GM23338 (cell line): ENCODE data around the gene RHOBTB3. TPM values are rescaled to one million over a fixed set of nuclear protein-coding genes. Genes with fewer than 3 reads are reported as not detected.
A peak's percentile ranks its signal among the peaks of the same experiment; 100 is the strongest.

ENCODE experiments used
- ATAC-seq: fragments of 200-7000 bp; cut with Tn5 transposase; 3 replicates; pipeline ENCODE4 v1.9.1; 2020
- DNase-seq: peaks from one replicate; pipeline ENCODE4 v3.0.0-alpha.2; 2015; ENCODE audit warnings: low spot score
- H2AFZ ChIP-seq: fragments of 200-600 bp; sonication (generic); 2 replicates; pipeline ENCODE4 v1.8.0; 2016; ENCODE audit warnings: antibody characterized with exemption, mild to moderate bottlenecking, moderate library complexity
- H3F3A ChIP-seq: fragments of 200-600 bp; sonication (generic); replicated peaks from 2 replicates; pipeline ENCODE4 v1.8.0; 2017; ENCODE audit warnings: antibody characterized with exemption, mixed run types, low read depth
- H3K27ac ChIP-seq: fragments of 200-600 bp; sonication (generic); 2 replicates; pipeline ENCODE4 v1.6.1; 2016; ENCODE audit warnings: low read depth
- H3K27me3 ChIP-seq: fragments of 200-600 bp; sonication (generic); 2 replicates; pipeline ENCODE4 v1.8.0; 2016; ENCODE audit warnings: mild to moderate bottlenecking, mixed run types, moderate library complexity; ENCODE audit not compliant: insufficient read depth
- H3K36me3 ChIP-seq: fragments of 200-600 bp; sonication (generic); 2 replicates; pipeline ENCODE4 v1.8.0; 2016; ENCODE audit warnings: mild to moderate bottlenecking; ENCODE audit not compliant: insufficient read depth
- H3K4me1 ChIP-seq: fragments of 200-600 bp; sonication (generic); 2 replicates; pipeline ENCODE4 v1.8.0; 2016; ENCODE audit warnings: mild to moderate bottlenecking, moderate library complexity; ENCODE audit not compliant: insufficient read depth
- H3K4me2 ChIP-seq: fragments of 200-600 bp; sonication (generic); 2 replicates; pipeline ENCODE4 v1.7.1; 2017; ENCODE audit warnings: mixed run types
- H3K4me3 ChIP-seq: fragments of 200-600 bp; sonication (generic); 2 replicates; pipeline ENCODE4 v1.6.1; 2016; ENCODE audit warnings: mixed run types
- H3K79me2 ChIP-seq: fragments of 200-600 bp; sonication (generic); replicated peaks from 2 replicates; pipeline ENCODE4 v1.8.0; 2017; ENCODE audit warnings: mild to moderate bottlenecking; ENCODE audit not compliant: insufficient read depth
- H3K9me2 ChIP-seq: fragments of 200-600 bp; sonication (generic); 2 replicates; pipeline ENCODE4 v1.8.0; 2017; ENCODE audit not compliant: insufficient read depth
- H4K20me1 ChIP-seq: fragments of 200-600 bp; sonication (generic); replicated peaks from 2 replicates; pipeline ENCODE4 v1.8.0; 2017; ENCODE audit warnings: mild to moderate bottlenecking; ENCODE audit not compliant: insufficient read depth
- H3K27ac Mint-ChIP-seq: 2 replicates; pipeline ENCODE4 v1.8.0; 2020; ENCODE audit warnings: inconsistent platforms, mild to moderate bottlenecking, moderate library complexity, mixed read lengths
- H3K27me3 Mint-ChIP-seq: 3 replicates; pipeline ENCODE4 v1.8.0; 2022; ENCODE audit warnings: low read depth, mild to moderate bottlenecking, moderate library complexity, mixed read lengths, inconsistent platforms; ENCODE audit not compliant: insufficient read depth, poor library complexity
- H3K36me3 Mint-ChIP-seq: 3 replicates; pipeline ENCODE4 v1.8.0; 2021; ENCODE audit warnings: low read depth, mild to moderate bottlenecking, inconsistent platforms, moderate library complexity, mixed read lengths
- H3K4me1 Mint-ChIP-seq: 3 replicates; pipeline ENCODE4 v1.8.0; 2020; ENCODE audit warnings: mild to moderate bottlenecking, inconsistent platforms, mixed read lengths
- H3K4me3 Mint-ChIP-seq: 3 replicates; pipeline ENCODE4 v1.8.0; 2021; ENCODE audit warnings: moderate library complexity, mild to moderate bottlenecking, inconsistent platforms, mixed read lengths
- H3K9me3 Mint-ChIP-seq: 3 replicates; pipeline ENCODE4 v1.8.0; 2020; ENCODE audit warnings: moderate library complexity, mild to moderate bottlenecking, inconsistent platforms, mixed read lengths
- EZH2 ChIP-seq: fragments of 200-600 bp; sonication (generic); IDR thresholded peaks from one replicate; pipeline ENCODE4 v1.8.0; 2017; ENCODE audit warnings: antibody characterized with exemption, mild to moderate bottlenecking, low read depth; ENCODE audit not compliant: unreplicated experiment
- EZH2phosphoT487 ChIP-seq: fragments of 200-600 bp; sonication (generic); IDR thresholded peaks from one replicate; pipeline ENCODE4 v1.8.1; 2018; ENCODE audit warnings: antibody characterized with exemption; ENCODE audit not compliant: unreplicated experiment
- JUNB ChIP-seq: IDR thresholded peaks from one replicate; pipeline ENCODE4 v1.6.1; 2016; ENCODE audit warnings: antibody characterized with exemption; ENCODE audit not compliant: unreplicated experiment
- NANOG ChIP-seq: IDR thresholded peaks from 2 replicates; pipeline ENCODE4 v1.6.1; 2016; ENCODE audit warnings: antibody characterized with exemption, borderline replicate concordance
- POLR2AphosphoS5 ChIP-seq: IDR thresholded peaks from 2 replicates; pipeline ENCODE4 v1.6.1; 2016; ENCODE audit warnings: antibody characterized with exemption, low read depth
- polyA plus RNA-seq: library from polyadenylated mRNA; unstranded; fragments of >200 nt; fragmentation: Nextera tagmentation; extraction: Ambion mirVana; gene quantifications from 2 replicates; pipeline ENCODE4 v1.2.1, GENCODE V29; 2016
- total RNA-seq: library from RNA; depleted of rRNA; stranded (reverse); fragments of >200 nt; shearing (Covaris generic); gene quantifications from 2 replicates; pipeline ENCODE4 v1.2.3, GENCODE V29; 2014
- TF ChIP-seq, protein P1 (sequence below): fragments of 250-450 bp; sonication (Bioruptor Pico); IDR thresholded peaks from 2 replicates; pipeline ENCODE4 v1.5.0; 2020; ENCODE audit warnings: mild to moderate bottlenecking, moderate library complexity
- TF ChIP-seq, protein P2 (sequence below): IDR thresholded peaks from one replicate; pipeline ENCODE4 v1.6.1; 2018; ENCODE audit warnings: antibody characterized with exemption; ENCODE audit not compliant: unreplicated experiment
- TF ChIP-seq, protein P3 (sequence below), 2 experiments: fragments of 200-600 bp in 1 of 2; sonication (generic) in 1 of 2; conservative IDR thresholded peaks; 2 replicates each; pipeline versions ENCODE4 v1.5.1 to v1.6.1; 2016 to 2017; ENCODE audit warnings: antibody characterized with exemption in 2 of 2, low read depth in 2 of 2, mild to moderate bottlenecking in 2 of 2, moderate library complexity in 1 of 2

RHOBTB3 gene
- total and polyA plus RNA-seq, 2 experiments from 2014 or later: 10.0 to 13.4 TPM

DNA sequence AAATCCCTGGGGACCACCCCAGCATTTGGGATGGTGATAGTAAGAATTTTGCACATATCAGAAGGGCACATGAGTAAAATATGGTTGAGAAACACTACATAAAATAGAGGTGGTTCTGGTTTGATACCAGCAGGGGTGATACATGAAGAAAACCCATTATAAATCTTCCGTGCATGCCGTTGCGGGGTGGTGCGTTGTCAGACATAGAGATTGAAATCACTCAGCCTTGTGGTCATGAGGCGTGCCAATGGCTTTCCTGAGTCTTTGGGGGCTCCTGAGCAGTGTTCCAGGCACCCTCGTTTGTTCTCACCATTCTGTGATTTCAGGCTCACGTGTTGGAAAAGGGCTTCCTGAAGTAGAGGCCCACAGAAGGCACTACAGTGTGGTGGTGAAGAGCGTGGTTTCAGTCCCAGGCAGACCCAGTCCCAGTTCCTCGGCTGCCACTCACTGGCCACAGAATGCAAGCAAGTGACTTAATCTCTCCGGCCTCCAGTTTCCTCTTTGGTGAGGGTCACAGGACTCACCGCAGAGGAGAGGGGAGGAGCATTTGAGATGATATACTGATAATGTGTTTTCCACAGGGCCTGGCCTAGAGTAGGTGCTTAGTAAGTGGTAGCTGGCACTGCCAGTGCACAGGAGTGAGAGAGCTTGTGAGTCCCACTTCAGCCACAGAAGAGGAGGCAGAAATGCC lies 111.9 kb downstream of the RHOBTB3 start:
- TF ChIP-seq, protein P1, sequence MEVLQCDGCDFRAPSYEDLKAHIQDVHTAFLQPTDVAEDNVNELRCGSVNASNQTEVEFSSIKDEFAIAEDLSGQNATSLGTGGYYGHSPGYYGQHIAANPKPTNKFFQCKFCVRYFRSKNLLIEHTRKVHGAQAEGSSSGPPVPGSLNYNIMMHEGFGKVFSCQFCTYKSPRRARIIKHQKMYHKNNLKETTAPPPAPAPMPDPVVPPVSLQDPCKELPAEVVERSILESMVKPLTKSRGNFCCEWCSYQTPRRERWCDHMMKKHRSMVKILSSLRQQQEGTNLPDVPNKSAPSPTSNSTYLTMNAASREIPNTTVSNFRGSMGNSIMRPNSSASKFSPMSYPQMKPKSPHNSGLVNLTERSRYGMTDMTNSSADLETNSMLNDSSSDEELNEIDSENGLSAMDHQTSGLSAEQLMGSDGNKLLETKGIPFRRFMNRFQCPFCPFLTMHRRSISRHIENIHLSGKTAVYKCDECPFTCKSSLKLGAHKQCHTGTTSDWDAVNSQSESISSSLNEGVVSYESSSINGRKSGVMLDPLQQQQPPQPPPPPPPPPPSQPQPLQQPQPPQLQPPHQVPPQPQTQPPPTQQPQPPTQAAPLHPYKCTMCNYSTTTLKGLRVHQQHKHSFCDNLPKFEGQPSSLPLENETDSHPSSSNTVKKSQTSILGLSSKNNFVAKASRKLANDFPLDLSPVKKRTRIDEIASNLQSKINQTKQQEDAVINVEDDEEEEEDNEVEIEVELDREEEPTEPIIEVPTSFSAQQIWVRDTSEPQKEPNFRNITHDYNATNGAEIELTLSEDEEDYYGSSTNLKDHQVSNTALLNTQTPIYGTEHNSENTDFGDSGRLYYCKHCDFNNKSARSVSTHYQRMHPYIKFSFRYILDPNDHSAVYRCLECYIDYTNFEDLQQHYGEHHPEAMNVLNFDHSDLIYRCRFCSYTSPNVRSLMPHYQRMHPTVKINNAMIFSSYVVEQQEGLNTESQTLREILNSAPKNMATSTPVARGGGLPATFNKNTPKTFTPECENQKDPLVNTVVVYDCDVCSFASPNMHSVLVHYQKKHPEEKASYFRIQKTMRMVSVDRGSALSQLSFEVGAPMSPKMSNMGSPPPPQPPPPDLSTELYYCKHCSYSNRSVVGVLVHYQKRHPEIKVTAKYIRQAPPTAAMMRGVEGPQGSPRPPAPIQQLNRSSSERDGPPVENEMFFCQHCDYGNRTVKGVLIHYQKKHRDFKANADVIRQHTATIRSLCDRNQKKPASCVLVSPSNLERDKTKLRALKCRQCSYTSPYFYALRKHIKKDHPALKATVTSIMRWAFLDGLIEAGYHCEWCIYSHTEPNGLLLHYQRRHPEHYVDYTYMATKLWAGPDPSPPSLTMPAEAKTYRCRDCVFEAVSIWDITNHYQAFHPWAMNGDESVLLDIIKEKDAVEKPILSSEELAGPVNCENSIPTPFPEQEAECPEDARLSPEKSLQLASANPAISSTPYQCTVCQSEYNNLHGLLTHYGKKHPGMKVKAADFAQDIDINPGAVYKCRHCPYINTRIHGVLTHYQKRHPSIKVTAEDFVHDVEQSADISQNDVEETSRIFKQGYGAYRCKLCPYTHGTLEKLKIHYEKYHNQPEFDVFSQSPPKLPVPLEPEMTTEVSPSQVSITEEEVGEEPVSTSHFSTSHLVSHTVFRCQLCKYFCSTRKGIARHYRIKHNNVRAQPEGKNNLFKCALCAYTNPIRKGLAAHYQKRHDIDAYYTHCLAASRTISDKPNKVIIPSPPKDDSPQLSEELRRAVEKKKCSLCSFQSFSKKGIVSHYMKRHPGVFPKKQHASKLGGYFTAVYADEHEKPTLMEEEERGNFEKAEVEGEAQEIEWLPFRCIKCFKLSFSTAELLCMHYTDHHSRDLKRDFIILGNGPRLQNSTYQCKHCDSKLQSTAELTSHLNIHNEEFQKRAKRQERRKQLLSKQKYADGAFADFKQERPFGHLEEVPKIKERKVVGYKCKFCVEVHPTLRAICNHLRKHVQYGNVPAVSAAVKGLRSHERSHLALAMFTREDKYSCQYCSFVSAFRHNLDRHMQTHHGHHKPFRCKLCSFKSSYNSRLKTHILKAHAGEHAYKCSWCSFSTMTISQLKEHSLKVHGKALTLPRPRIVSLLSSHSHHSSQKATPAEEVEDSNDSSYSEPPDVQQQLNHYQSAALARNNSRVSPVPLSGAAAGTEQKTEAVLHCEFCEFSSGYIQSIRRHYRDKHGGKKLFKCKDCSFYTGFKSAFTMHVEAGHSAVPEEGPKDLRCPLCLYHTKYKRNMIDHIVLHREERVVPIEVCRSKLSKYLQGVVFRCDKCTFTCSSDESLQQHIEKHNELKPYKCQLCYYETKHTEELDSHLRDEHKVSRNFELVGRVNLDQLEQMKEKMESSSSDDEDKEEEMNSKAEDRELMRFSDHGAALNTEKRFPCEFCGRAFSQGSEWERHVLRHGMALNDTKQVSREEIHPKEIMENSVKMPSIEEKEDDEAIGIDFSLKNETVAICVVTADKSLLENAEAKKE (CRISPR knock-in tag): no peak
- TF ChIP-seq, protein P2, sequence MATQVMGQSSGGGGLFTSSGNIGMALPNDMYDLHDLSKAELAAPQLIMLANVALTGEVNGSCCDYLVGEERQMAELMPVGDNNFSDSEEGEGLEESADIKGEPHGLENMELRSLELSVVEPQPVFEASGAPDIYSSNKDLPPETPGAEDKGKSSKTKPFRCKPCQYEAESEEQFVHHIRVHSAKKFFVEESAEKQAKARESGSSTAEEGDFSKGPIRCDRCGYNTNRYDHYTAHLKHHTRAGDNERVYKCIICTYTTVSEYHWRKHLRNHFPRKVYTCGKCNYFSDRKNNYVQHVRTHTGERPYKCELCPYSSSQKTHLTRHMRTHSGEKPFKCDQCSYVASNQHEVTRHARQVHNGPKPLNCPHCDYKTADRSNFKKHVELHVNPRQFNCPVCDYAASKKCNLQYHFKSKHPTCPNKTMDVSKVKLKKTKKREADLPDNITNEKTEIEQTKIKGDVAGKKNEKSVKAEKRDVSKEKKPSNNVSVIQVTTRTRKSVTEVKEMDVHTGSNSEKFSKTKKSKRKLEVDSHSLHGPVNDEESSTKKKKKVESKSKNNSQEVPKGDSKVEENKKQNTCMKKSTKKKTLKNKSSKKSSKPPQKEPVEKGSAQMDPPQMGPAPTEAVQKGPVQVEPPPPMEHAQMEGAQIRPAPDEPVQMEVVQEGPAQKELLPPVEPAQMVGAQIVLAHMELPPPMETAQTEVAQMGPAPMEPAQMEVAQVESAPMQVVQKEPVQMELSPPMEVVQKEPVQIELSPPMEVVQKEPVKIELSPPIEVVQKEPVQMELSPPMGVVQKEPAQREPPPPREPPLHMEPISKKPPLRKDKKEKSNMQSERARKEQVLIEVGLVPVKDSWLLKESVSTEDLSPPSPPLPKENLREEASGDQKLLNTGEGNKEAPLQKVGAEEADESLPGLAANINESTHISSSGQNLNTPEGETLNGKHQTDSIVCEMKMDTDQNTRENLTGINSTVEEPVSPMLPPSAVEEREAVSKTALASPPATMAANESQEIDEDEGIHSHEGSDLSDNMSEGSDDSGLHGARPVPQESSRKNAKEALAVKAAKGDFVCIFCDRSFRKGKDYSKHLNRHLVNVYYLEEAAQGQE: no peak
- TF ChIP-seq POLR2AphosphoS5 (no peak), JUNB (no peak), EZH2 (no peak), EZH2phosphoT487 (no peak), NANOG (no peak)
- TF ChIP-seq, protein P3, sequence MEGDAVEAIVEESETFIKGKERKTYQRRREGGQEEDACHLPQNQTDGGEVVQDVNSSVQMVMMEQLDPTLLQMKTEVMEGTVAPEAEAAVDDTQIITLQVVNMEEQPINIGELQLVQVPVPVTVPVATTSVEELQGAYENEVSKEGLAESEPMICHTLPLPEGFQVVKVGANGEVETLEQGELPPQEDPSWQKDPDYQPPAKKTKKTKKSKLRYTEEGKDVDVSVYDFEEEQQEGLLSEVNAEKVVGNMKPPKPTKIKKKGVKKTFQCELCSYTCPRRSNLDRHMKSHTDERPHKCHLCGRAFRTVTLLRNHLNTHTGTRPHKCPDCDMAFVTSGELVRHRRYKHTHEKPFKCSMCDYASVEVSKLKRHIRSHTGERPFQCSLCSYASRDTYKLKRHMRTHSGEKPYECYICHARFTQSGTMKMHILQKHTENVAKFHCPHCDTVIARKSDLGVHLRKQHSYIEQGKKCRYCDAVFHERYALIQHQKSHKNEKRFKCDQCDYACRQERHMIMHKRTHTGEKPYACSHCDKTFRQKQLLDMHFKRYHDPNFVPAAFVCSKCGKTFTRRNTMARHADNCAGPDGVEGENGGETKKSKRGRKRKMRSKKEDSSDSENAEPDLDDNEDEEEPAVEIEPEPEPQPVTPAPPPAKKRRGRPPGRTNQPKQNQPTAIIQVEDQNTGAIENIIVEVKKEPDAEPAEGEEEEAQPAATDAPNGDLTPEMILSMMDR (conservative IDR thresholded peaks at IDR 0.05; ENCODE audit: low read depth in 2 of 2): peak in 1 of 2 experiments; percentile 41; a peak in 2 of 4 replicates
- H3K4me3 Mint-ChIP-seq: no peak overlapping the region
- H3K9me3 Mint-ChIP-seq: no peaks in the 10 kb centered on the region
- no peak overlapping the region for H3K4me2 ChIP-seq
- 0 out of 2 replicates have a peak overlapping the region, but pooled peaks have one; percentile 7 for H3K27ac Mint-ChIP-seq
- peak; percentile 21 for DNase-seq
- H3K4me1 ChIP-seq: no peaks in the 10 kb centered on the region
- H4K20me1 ChIP-seq: no peaks in the 10 kb centered on the region
- H3K27ac ChIP-seq: no peak overlapping the region
- peaks cover 8% of the 10 kb centered on the region; the same call in 1 of the 2 replicates for H3K9me2 ChIP-seq
- no peaks in the 10 kb centered on the region for H3K36me3 Mint-ChIP-seq
- no peaks in the 10 kb centered on the region for H3F3A ChIP-seq
- H3K36me3 ChIP-seq: no peaks in the 10 kb centered on the region
- no peaks in the 10 kb centered on the region for H3K79me2 ChIP-seq
- H3K4me1 Mint-ChIP-seq: peaks cover 2% of the 10 kb centered on the region; the same call in 1 of the 3 replicates
- no peaks in the 10 kb centered on the region for H3K27me3 ChIP-seq
- ATAC-seq: peak; percentile 47; the same call in 2 of the 3 replicates
- H3K4me3 ChIP-seq: no peak overlapping the region
- no peaks in the 10 kb centered on the region for H3K27me3 Mint-ChIP-seq
- peak overlapping the region; percentile 90 for H2AFZ ChIP-seq
